Activated CD4-positive, alpha-beta T cell treated with anti-CD3 and anti-CD28 coated beads, Interleukin-10, Interleukin-2, amounts not matched to agents 100 ng/mL and 50 ng/mL, durations not matched to agents 16 hours and 8 hours (primary cell): Measurements from ENCODE around the gene IL13.
"Not testable (repeated sequence)": the region's sequence is repeated elsewhere in the genome, so short reads cannot be mapped to it uniquely, and the experiment has no call there.

Experiments
- DNase-seq: peaks from one replicate; pipeline ENCODE4 v3.0.0-alpha.2; 2020

The IL13 gene

DNA sequence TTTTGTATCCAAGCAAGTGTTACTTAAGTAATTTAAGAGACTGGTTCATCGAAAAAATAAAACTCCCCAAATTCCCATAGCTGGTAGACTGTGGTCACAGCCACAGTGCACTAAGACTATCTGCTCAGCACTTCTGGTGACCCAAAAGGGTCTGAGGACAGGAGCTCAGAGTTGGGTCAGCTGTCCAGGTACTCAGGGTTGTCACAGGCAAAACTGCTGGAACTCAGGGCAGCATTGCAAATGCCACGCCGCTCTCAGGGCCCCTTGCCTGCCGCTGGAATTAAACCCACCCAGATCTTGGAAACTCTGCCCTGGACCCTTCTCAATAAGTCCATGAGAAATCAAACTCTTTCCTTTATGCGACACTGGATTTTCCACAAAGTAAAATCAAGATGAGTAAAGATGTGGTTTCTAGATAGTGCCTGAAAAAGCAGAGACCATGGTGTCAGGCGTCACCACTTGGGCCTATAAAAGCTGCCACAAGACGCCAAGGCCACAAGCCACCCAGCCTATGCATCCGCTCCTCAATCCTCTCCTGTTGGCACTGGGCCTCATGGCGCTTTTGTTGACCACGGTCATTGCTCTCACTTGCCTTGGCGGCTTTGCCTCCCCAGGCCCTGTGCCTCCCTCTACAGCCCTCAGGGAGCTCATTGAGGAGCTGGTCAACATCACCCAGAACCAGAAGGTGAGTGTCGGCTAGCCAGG, at the start of gene IL13:
TSS of gene IL13 (plus strand) at position 498 of the 705 bp plus-strand sequence. CDS start at position 512, 14 bp downstream.
- peak; percentile 67 for DNase-seq

DNA sequence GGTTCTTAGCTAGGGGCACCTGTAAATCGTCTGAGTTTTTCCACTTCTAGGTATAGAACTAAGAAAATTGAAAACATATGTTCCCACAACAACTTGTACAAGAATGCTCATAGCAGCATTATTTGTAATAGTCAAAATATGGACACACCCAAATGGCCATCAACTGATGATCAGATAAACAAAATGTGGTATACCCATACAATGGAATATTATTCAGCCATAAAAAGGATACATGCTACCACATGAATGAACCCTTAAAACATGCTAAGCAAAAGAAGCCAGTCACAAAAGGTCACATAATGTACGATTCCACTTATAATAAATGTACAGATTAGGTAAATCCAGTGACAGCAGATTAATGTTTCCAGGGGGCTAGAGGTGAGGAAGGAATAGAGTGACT, 46.0 kb upstream of the IL13 start:
- no peak for DNase-seq

DNA sequence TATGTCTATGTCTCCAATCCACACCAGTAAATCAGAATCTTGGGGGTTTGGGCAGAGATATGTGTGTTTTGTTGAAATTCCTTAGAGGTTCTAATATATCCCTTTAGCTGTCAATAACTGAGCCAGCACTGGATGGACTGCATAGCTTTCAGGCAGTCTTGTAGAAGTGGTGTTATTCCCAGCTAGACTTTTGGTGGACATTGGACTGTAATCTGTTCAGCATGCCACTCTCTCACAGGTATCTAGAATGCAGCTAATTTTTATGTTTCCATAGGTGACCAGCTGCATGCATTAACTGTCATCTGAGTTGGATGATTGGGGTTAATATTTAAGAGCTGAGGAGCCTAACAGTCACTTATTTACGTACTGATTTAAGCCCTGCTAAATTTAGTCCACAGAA, 45.1 kb upstream of the IL13 start:
- no peak for DNase-seq

DNA sequence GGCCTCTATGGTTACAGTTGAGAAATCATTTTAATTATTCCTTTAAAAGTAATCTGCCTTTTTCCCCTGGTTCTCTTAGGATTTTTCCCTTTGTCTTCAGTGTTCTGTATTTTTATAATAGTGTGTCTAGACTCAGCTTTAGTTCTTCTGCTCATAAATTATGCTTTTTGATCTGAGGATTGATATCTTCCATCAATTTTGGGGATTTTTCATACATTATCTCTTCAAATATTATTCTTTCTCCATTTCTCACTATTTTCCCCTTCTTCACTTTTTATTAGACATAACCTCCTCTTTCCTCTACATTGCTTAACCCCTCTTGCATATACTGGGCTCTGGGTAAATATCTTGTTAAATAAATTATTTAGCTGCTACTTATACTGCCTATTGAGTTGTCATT, 36.3 kb upstream of the IL13 start:
- DNase-seq = no peak

DNA sequence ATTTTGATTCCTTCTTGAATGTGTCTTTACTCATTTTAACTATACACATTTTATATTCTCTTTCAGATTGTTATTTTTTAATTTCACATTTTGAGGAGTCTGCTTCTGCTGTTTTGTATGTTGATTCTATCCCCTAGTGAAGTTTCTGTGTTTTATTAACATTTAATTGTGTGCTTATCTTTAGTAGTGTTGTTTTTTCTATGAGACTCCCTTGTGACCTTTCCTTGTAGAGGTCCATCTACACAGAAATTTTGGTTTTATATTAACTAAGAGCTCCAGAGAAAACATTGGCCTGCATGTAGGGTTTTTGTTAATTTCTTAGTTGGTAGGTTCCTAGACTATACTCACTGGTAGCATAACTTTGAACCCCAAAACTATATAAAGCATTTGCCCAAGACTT, 35.4 kb upstream of the IL13 start:
- no peak for DNase-seq

DNA sequence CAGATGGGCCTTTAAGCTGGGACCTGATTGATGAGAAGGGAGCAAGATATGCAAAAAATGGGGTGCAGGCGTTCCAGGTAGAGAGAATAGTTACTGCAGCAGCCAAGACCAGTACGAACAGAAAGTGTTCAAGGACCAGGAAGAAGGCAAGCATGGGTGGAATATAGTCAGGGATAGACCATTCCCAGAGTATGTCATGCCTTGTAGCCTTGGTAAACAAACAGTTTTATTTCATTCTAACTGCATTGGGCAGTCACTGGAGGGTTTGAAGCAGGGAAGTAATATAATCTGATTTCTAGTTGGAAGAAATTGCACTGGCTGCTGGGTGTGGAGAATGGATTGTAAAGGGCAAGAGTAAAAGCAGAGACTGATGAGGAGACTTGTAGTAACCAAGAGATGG, 30.5 kb upstream of the IL13 start:
- DNase-seq = no peak

DNA sequence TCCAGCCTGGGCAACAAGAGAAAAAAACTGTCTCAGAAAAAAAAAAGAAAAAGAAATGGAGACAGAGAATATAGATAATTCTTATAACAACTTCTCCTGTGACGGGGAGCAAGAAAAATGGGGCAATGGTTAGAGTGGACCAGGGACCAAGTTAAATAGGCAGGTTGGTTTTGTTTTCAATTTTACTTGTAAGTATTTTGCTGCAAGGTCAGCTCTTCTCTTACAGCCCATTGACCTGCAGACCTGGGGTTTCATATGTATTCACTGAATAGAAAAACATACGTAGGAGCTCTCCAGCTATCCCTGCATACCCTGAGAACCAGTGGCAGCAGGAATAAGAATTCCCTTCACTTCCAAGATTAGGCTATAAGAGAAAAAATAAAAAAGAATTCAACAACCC, 29.2 kb upstream of the IL13 start:
- DNase-seq = no peak

DNA sequence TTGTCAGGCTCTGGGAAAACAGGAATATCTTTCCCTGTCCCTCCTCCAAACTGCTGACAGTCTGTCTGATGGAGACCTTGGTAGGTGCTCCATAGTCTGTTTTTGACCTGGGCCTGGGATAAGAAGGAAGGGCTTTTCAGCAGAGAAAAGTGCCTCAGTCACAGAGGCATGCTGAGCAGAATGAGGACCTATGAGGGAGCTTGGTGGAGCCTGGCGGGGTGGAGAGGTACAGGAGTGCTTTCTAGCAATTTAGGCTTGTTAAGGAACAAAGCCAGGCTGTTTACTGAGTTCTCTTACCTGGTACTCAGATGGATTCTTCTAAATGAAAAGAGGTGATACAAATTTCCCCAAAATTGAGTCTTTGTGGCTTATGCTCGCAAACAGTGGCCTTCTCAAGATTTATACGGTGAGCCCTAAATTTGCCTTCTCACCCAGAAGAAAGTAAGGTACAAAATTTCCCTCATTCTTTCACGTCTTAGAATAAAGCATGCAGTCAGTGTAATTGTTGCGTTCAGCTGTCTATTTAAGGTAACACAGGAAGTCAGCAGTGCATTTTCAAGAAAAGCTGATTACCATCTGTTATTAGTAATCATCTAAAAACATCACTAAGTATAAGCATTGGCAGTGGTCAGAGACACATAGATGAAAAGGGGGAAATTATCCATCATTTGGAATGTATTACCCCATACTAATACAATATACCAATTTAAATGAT, 28.6 kb upstream of the IL13 start:
- DNase-seq = peak; percentile 30

DNA sequence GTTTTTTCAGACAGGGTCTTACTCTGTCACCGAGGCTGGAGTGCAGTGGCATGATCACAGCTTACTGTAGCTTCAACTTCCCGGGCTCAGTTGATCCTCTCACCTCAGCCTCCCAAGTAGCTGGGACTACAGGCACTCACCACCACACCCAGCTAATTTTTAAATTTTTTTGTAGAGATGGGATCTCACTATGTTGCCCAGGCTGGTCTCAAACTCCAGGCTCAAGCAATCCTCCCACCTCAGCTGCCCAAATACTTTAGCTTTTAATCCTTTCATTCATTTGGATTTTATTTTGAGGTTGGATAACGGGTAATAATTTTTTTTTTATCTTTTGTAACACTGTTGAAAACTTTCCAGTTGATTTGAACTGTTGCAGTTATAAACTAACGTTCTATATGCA, 24.4 kb upstream of the IL13 start:
- DNase-seq = not testable (repeated sequence)

DNA sequence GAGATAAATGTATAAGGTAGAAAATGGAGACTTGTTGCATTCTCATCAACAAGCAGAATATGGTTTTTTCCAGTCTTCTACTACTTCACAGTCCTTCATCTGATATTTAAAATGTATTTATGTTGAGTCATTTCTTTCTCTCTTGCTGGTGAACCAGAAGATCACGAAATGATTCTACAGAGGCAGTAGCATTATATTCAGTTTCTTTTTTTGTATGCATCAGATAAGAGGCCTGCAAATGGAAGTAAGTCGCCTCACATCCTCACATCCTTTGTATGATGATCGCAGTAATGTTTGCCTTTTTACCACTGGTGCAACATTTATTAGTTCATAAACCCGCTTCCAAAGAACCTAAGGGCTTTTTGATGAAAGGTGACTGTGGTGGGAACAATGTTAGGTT, 22.1 kb upstream of the IL13 start:
- DNase-seq = peak; percentile 89

DNA sequence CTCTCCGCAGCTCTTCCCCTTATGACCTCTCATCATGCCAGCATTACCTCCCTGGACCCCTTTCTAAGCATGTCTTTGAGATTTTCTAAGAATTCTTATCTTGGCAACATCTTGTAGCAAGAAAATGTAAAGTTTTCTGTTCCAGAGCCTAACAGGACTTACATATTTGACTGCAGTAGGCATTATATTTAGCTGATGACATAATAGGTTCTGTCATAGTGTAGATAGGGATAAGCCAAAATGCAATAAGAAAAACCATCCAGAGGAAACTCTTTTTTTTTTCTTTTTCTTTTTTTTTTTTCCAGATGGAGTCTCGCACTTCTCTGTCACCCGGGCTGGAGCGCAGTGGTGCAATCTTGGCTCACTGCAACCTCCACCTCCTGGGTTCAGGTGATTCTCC, 20.7 kb upstream of the IL13 start:
- DNase-seq = no peak

DNA sequence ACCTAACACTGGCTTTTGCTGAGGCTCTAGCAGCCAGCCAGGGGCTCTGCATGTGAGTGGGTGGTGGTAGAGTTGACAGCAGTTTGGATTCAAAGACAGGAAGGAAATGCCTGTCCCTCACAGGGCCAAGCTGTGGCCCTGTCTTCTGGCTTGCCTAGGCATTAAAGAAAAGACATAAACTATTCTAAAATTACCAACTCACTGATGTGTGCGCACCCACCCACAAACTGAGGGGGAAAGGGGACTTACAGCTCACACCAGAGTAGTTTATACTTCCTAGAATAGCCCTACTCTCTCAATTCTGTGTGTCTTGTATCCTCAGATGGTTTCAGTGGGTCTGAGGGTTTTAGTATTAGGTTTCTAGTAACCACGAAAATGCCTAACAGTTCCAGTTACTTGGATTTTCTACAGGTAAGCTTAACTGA, 18.3 kb upstream of the IL13 start:
- peak; percentile 72 for DNase-seq

DNA sequence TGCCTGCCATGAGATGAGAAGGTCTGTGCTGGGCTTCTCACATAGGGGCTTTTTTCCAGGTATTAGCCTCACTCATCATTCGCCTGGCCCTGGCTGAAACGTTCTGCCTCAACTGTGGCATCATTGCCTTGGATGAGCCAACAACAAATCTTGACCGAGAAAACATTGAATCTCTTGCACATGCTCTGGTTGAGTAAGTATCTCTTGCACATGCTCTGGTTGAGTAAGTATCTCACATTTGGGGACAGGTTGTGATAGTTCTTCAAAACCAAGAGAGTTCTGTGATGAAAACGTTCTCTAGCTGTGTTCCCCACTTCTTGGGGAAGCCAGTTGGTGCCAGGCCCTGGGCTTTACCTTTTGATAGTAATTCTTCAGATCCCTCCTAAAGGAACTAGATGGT, 17.4 kb upstream of the IL13 start:
- DNase-seq = peak; percentile 70

DNA sequence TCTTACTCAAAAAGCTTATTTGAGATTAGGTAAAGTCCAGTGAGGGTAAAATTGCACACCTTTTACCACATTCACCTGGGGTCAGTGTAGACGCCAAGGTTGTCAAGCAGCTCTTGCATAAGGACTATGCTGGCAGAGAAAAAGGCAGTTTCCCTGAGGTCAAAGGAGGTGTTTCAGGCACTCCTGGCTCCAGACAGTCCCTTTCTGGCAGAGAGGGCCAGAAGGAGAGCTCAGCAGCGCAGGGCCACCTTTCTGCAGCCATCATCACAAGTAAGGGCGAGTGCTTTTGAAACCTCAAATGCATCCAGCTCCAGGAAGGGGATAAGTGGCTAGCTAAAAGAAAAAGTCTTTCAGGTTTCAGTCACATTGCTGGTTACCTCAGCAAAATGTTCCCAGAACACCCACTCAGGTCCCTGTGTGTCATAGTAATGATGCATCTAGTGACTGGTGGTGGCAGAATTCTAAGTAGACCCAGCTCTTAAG, 16.7 kb upstream of the IL13 start:
- peak; percentile 87 for DNase-seq

DNA sequence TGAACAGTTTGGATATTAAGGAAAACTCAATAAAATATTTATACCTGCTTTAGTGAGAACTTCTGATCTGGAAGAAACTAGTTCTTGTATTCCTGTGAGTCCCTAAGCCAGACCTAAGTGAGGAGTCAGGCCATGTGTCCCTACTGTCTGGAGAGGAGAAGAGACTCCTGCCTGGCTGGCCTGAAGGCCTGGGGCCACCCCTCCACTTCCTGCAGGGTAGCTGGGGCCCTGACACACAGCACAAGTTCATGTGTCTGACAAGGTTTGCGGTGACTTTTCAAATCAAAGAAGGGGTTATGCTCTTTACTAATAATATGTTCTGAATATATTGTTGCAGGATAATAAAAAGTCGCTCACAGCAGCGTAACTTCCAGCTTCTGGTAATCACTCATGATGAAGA, 16.1 kb upstream of the IL13 start:
- peak; percentile 45 for DNase-seq

DNA sequence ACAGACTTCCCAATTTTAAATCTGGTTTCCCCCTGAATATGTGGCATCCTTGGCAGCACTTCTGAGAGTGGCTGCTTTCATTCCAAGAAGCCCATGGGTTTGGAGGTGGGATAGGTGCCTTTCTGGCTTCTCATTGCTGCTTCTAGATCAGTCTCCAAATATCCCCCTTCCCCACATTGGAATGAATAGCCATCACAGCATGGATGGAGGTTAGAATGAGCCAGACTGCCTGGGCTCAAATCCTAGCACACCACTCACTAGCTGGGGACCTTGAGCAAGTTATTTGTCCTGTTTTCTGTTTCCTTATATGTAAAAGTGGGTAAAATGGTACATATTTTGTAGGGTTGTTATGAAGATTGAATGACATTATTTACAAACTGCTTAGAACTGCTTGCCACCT, 13.8 kb upstream of the IL13 start:
- no peak for DNase-seq

DNA sequence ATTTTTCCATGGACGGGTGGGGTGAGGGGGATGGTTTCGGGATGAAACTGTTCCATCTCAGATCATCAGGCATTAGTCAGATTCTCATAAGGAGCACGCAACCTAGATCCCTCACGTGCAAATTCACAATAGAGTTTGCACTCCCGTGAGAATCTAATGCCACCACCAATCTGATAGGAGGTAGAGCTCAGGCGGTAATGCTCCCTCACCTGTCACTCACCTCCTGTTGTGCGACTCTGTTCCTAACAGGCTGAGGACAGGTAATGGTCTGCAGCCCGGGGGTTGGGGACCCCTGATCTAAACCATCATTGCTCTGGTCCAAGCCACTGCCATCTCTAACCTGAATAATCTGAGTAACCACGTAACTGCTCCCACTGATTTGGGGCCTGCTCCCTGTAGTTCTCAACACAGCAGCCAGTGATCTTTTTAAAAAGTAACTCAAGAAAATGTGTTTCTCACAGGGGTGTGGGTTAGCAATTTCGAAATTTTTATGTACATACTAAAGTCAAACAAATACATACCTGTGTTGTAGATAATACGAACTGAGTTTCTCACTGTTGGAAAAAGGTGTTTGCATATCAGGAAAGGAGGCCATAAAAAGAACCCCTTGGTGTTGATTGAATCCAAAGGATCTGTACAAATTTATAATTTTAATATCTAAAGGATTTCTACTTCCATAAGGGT, 11.2 kb upstream of the IL13 start:
- no peak for DNase-seq

DNA sequence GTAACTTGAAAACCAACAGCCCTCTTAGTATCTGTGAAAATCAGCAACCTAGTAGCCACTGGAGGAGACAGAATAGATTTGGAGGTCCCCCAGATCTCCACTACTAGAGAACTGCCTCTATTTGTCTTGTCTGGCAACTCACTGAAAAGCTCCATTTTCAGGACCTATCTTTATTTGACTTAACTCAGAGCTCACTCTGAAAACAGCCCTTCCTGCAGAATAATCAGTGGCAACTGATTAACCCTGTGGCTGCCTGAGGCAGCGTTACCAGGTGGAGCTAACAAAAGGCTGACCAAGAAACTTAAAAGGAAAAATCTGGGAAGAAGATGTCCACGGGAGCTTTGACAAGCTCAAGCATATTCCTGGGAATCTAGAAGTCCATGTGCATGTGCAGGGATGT, 10.5 kb upstream of the IL13 start:
- DNase-seq = no peak

DNA sequence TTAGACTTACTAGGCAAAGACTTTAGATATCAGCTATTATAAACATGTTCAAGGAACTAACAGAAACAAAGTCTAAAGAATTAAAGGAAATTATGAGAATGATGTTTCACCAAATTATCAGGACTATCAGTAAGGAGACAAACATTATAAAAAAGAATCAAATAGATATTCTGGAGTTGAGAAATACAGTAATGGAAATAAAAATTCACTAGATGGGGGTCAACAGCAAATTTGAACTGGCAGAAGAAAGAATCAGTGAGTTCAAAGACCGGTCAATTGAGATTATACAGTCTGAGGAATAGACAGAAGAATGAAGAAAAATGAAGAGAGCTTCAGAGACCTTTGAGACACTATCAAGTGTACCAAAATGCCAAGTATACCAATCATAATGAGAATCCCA, 9.6 kb upstream of the IL13 start:
- no peak for DNase-seq

DNA sequence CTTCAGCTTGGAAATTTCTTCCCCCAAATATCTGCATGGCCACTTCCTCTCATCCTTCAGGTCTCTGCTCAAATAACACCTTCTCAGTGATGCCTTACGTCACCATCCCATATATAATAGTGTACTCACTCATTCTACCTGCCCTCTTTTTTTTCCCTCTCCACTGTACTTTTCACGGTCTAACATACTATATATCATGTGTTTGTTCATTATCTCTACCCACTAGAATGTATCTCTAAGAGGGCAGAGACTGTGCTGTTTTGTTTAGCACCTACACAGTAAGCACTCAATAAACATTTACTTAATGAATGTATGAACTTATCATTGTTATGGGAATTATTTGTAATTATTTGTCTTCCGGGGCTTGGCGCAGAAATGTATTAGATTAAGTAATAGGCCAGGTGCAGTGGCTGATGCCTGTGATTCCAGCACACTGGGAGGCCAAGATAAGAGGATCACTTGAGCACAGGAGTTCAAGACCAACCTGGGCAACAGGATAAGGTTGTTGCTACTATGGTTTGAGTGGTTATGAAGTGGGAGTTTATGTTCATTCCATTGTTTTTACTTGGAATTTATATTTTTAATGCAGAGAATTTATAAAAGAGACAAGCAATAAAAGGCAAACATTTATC, 6.0 kb upstream of the IL13 start:
- no peak for DNase-seq

DNA sequence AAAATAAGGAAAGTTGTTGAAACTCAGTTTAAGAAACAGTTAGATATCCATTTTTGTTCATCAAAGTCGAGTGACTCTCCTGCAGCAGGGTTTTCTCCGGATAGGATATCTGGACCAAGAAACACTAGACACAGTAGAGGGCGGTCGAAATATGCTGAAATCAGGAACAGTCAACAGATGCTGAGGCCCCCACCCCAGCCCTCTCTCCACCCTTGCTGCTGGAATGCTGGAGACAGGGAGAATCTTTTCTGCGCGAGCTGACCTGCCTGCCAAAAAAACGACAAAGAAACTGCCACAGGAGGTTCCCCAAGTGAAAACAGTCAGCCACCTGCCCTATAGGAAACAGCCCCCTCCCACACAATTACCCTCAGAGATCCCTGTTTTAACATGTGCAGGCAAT, 4.3 kb upstream of the IL13 start:
- DNase-seq = no peak

DNA sequence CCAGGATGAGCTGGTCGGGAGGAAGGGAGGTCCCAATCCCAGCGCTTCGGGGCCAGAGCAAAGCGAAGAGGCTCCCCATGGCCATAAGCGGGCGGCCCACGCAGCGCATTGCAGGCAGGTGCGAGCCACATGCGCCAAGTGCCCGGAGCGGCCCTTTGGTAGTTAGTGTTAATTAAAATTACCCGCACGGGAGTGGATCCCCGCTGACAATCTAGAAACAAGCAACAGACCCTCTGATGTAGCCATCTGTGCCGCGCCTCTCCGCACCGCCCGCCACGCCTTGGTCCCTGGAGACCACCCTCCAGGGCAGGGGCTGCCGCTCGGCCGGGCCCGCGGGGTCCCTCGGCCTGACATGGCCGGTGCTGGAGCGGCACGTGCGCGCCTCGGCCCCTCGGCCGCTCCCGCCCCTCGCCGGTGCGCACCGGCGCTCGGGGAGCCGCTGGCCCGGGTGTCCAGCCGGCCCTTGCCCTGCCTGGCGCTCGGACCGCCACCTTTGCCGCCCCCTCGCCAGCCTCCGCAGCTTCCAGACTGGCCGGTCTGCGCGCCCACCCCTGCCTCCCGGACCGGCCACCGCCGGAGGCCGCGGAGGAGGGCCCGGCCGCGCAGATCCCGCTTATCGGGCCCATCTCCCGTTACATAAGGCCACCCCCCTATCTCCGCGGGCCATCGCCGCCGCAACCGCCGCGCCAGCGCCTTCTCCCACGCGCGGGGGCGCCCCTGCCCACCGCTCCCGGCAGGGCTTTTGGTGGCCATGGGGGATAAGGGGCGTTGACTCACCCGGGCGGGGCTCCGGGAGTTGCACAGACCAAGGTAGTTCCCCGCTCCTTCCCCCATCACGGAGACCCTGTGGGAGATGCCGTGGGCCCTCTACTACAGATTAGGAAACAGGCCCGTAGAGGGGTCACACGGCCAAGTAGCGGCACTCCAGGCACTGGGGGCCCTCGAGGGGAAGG, 1.9 kb upstream of the IL13 start:
- peak; percentile 49 for DNase-seq
